Heart right ventricle (tissue), 16 donors: Measurements from ENCODE around the gene AP1M2. TPM values are rescaled to one million over a fixed set of nuclear protein-coding genes. Genes with fewer than 3 reads are reported as not detected.
"Not testable (repeated sequence)": the region's sequence is repeated elsewhere in the genome, so short reads cannot be mapped to it uniquely, and the experiment has no call there.

Experiments used
- ATAC-seq, 8 donors: fragments of 200-7000 bp; cut with Tn5 transposase; one replicate each; pipeline ENCODE4 v1.9.1; 2020; ENCODE audit warnings: mild to moderate bottlenecking in 8 of 8, moderate library complexity in 8 of 8, moderate number of reproducible peaks in 1 of 8
- DNase-seq, 2 donors: peaks; one replicate each; pipeline ENCODE4 v3.0.0-alpha.2; 2020
- H3K27ac ChIP-seq, 10 donors: fragments of 200-600 bp; sonication (generic) in 2 of 10; one replicate each; pipeline versions ENCODE4 v1.5.0 to v1.8.0; 2020 to 2022; ENCODE audit warnings: mild to moderate bottlenecking in 3 of 10
- H3K27me3 ChIP-seq, 7 donors: fragments of 200-600 bp; one replicate each; pipeline ENCODE4 v1.8.0; 2021 to 2022; ENCODE audit warnings: mild to moderate bottlenecking in 2 of 7
- H3K36me3 ChIP-seq, 9 donors: fragments of 200-600 bp; sonication (generic) in 1 of 9; one replicate each; pipeline versions ENCODE4 v1.5.0 to v1.8.0; 2020 to 2022; ENCODE audit warnings: mild to moderate bottlenecking in 2 of 9
- H3K4me1 ChIP-seq, 9 donors: fragments of 200-600 bp; sonication (generic) in 1 of 9; one replicate each; pipeline versions ENCODE4 v1.5.0 to v1.8.0; 2020 to 2022; ENCODE audit warnings: mild to moderate bottlenecking in 4 of 9
- H3K4me3 ChIP-seq, 10 donors: fragments of 200-600 bp; sonication (generic) in 2 of 10; one replicate each; pipeline versions ENCODE4 v1.5.0 to v1.8.0; 2020 to 2022; ENCODE audit warnings: mild to moderate bottlenecking in 7 of 10, moderate library complexity in 2 of 10
- H3K9me3 ChIP-seq, 11 donors: fragments of 200-600 bp in 10 of 11; sonication (generic) in 2 of 11; one replicate each; pipeline versions ENCODE4 v1.5.0 to v1.8.0; 2013 to 2022; ENCODE audit warnings: mild to moderate bottlenecking in 2 of 11, control low read depth in 1 of 11, moderate library complexity in 1 of 11
- WGBS, 2 donors: extraction: QIAGEN DNeasy Blood & Tissue Kit; methylation state at CpG; one replicate each; pipeline ENCODE4 v1.1.7; 2013; ENCODE audit warnings: inconsistent platforms in 1 of 2; 5-methylcytosine and 5-hydroxymethylcytosine counted together
- intact Hi-C, 10 donors: fragments of 100-400 bp; cut with DNase I; formaldehyde crosslinking; loops; one replicate each; pipeline versions ENCODE4 v1.11.1 to v1.14.2; 2022
- microRNA-seq, 2 donors: library from miRNA; unstranded; fragments of <30 nt; microRNA quantifications; one replicate each; pipeline ENCODE4 v1.2.0, GENCODE V29; 2021
- polyA plus RNA-seq, 2 donors: library from polyadenylated mRNA; stranded (reverse); fragments of 200-250 nt; gene quantifications; one replicate each; pipeline ENCODE4 v1.2.3, GENCODE V29; 2013
- total RNA-seq, 10 donors: library from RNA; stranded (reverse); fragmentation: NEBNext Ultra II Directional in 3 of 10; extraction: Animal tissue kit (Norgen Biotek cat#: 25700) in 3 of 10; gene quantifications; one replicate each; pipeline versions ENCODE4 v1.2.1 to v1.2.4, GENCODE V29; 2021 to 2023
- TF ChIP-seq, protein P1 (sequence below), 9 donors: fragments of 200-600 bp; sonication (generic) in 2 of 9; IDR thresholded peaks; one replicate each; pipeline versions ENCODE4 v1.5.0 to v1.8.0; 2021 to 2022; ENCODE audit warnings: antibody characterized with exemption in 9 of 9, mild to moderate bottlenecking in 5 of 9, moderate library complexity in 1 of 9
- donor health status: Arrhythmogenic right ventricular cardiomyopathy.
- donor health status: ischemic (EF 13 %, LVEDD 7.1; RV severe dilation, severe dysfunction).
- donor health status: healthy with polysubstance abuse.
- donor health status: DM: no; HTN: yes; CAD: no.
- donor health status: DM: no; HTN: no; CAD: no.
- donor health status: ischemic (EF 25% LVEDD 6.9; RV normal size, moderate dysfunction).
- donor health status: ischemic (EF 25% LVEDD 5.7; RV mildly dilated, moderate dysfunction).
- donor health status: healthy.
- donor health status: DM: yes; HTN: yes; CAD: no.
- donor health status: Ischemic cardiomyopathy.
- donor health status: ischemic (EF 35%, LVEDD 5.7; RV mildly dilated, moderate dysfunction).
- donor health status: nonischemic (EF 11% LVEDD 7.7; RV severe dilation, severe dysfunction).
- donor health status: DM: yes; HTN: yes; CAD: no.
- donor health status: PGD.
- donor health status: ischemic (EF 29% LVEDD 5.4; RV normal size, mild dysfunction).
- donor health status: nonischemic (EF 23%, LVEDD 6.1; RV moderate dilation, normal function).

Gene AP1M2
- total and polyA plus RNA-seq, 12 donors = not detected

- ATAC-seq (no peak), DNase-seq (no peak)
- H3K27ac ChIP-seq = no peak overlapping the region
- TF ChIP-seq, protein P1, sequence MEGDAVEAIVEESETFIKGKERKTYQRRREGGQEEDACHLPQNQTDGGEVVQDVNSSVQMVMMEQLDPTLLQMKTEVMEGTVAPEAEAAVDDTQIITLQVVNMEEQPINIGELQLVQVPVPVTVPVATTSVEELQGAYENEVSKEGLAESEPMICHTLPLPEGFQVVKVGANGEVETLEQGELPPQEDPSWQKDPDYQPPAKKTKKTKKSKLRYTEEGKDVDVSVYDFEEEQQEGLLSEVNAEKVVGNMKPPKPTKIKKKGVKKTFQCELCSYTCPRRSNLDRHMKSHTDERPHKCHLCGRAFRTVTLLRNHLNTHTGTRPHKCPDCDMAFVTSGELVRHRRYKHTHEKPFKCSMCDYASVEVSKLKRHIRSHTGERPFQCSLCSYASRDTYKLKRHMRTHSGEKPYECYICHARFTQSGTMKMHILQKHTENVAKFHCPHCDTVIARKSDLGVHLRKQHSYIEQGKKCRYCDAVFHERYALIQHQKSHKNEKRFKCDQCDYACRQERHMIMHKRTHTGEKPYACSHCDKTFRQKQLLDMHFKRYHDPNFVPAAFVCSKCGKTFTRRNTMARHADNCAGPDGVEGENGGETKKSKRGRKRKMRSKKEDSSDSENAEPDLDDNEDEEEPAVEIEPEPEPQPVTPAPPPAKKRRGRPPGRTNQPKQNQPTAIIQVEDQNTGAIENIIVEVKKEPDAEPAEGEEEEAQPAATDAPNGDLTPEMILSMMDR (IDR thresholded peaks at IDR 0.05) = no peak
- H3K9me3 ChIP-seq = no peaks in the 10 kb centered on the region
- peaks cover 0 to under 1% (median 0%) of the 10 kb centered on the region in 7 donors for H3K27me3 ChIP-seq
- H3K36me3 ChIP-seq = no peaks in the 10 kb centered on the region
- intact Hi-C loops = no loop called here
- 81 to 87% methylated on average over 1 of the region's 1 CpG for WGBS, 2 donors
- peaks cover 0 to 10% (median 0%) of the 10 kb centered on the region in 9 donors for H3K4me1 ChIP-seq
- no peak overlapping the region for H3K4me3 ChIP-seq
Measured at GRCh38 chr19:10532457-10532856, 54.7 kb downstream of the AP1M2 start.

- H3K9me3 ChIP-seq, H3K4me3 ChIP-seq, H3K27ac ChIP-seq, H3K36me3 ChIP-seq, DNase-seq, H3K4me1 ChIP-seq, ATAC-seq, intact Hi-C loops, H3K27me3 ChIP-seq: not testable (repeated sequence)
- 86 to 88% methylated on average over 8 of the region's 8 CpGs for WGBS, 2 donors
Measured at GRCh38 chr19:10526887-10527286, 60.2 kb downstream of the AP1M2 start.

DNA sequence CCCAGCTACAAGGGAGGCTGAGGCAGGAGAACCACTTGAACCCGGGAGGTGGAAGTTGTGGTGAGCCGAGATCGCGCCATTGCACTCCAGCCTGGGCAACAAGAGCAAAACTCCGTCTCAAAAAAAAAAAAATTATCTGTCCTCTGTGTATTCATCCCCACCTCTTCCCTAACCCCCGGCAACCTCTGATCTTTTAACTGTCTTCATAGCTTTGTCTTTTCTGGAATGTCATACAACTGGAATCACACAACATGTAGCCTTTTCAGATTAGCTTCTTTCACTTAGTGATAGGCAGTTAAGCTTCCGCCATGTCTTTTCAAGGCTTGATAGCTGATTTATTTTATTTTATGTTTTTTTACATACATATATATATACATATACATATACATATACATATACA is 61.5 kb downstream of the AP1M2 start:
- H3K4me1 ChIP-seq = no peaks in the 10 kb centered on the region
- H3K4me3 ChIP-seq = no peak overlapping the region
- H3K27ac ChIP-seq = no peak overlapping the region
- DNase-seq (no peak), ATAC-seq (no peak)
- no peaks in the 10 kb centered on the region for H3K36me3 ChIP-seq
- intact Hi-C loops = loop anchor here in 1 of 10 donors (1.0 kb wide), 1 partner anchor 31 kb away; no protein-coding TSS in a partner anchor
- TF ChIP-seq, protein P1 (IDR thresholded peaks at IDR 0.05) = no peak
- H3K27me3 ChIP-seq = peaks cover 0 to 6% (median 0%) of the 10 kb centered on the region in 7 donors
- 92 to 97% methylated on average over 7 of the region's 7 CpGs for WGBS, 2 donors
- H3K9me3 ChIP-seq = no peaks in the 10 kb centered on the region

- peaks cover 0 to 11% (median 8%) of the 10 kb centered on the region in 9 donors for H3K4me1 ChIP-seq
- no peaks in the 10 kb centered on the region for H3K36me3 ChIP-seq
- H3K27ac ChIP-seq = no peak overlapping the region
- WGBS, 2 donors = 81 to 83% methylated on average over 3 of the region's 3 CpGs
- TF ChIP-seq, protein P1 (IDR thresholded peaks at IDR 0.05) = no peak
- peaks cover 0 to 30% (median 21%) of the 10 kb centered on the region in 7 donors for H3K27me3 ChIP-seq
- ATAC-seq (no peak), DNase-seq (no peak)
- no peak overlapping the region for H3K4me3 ChIP-seq
- intact Hi-C loops = no loop called here
- H3K9me3 ChIP-seq = no peaks in the 10 kb centered on the region
Measured at GRCh38 chr19:10523135-10523636, 63.9 kb downstream of the AP1M2 start.

Small RNA genes lying within 50 kb of the gene (microRNA-seq; reads per million reads assigned to microRNA genes)
- gene MIR1238 = 0 reads per million in 2 donors

Other genes starting within 250 kb of the AP1M2 start
- 10 to 100 TPM; 14.0 to 77.2 (median 17.9) TPM for gene ICAM3, start 247.7 kb downstream of the AP1M2 start, total RNA-seq
- 10 to 100 TPM in 1 of 2 donors, 1 to 10 TPM in 1; 6.1 to 13.1 TPM for gene ICAM3, start 247.7 kb downstream of the AP1M2 start, polyA plus RNA-seq
- 10 to 100 TPM; 37.0 to 80.2 (median 55.8) TPM for gene TYK2, start 206.7 kb downstream of the AP1M2 start, total RNA-seq
- gene TYK2, start 206.7 kb downstream of the AP1M2 start, polyA plus RNA-seq = 100 to 1,000 TPM in 1 of 2 donors, 10 to 100 TPM in 1; 76.3 to 182 TPM
- gene CDC37, start 183.8 kb downstream of the AP1M2 start, total RNA-seq = 100 to 1,000 TPM; 106 to 179 (median 121) TPM
- gene CDC37, start 183.8 kb downstream of the AP1M2 start, polyA plus RNA-seq = 100 to 1,000 TPM; 217 to 422 TPM
- gene PDE4A, start 166.8 kb downstream of the AP1M2 start, total RNA-seq = 10 to 100 TPM; 10.4 to 50.7 (median 17.3) TPM
- 10 to 100 TPM in 1 of 2 donors, 1 to 10 TPM in 1; 3.5 to 14.3 TPM for gene PDE4A, start 166.8 kb downstream of the AP1M2 start, polyA plus RNA-seq
- gene KEAP1, start 84.0 kb downstream of the AP1M2 start, total RNA-seq = 10 to 100 TPM; 51.4 to 84.9 (median 60.0) TPM
- 10 to 100 TPM; 49.1 to 74.5 TPM for gene KEAP1, start 84.0 kb downstream of the AP1M2 start, polyA plus RNA-seq
- gene S1PR5, start 69.9 kb downstream of the AP1M2 start, total RNA-seq = 1 to 10 TPM in 1 of 10 donors, under 1 TPM in 6, not detected in 3; 0.12 to 1.1 (median 0.36) TPM
- gene S1PR5, start 69.9 kb downstream of the AP1M2 start, polyA plus RNA-seq = under 1 TPM; 0.13 to 0.15 TPM
- 10 to 100 TPM; 47.6 to 62.4 (median 54.5) TPM for gene ATG4D, start 43.4 kb downstream of the AP1M2 start, total RNA-seq
- 10 to 100 TPM; 62.0 to 66.2 TPM for gene ATG4D, start 43.4 kb downstream of the AP1M2 start, polyA plus RNA-seq
- gene KRI1, start 21.3 kb downstream of the AP1M2 start, total RNA-seq = 10 to 100 TPM in 6 of 10 donors, 1 to 10 TPM in 4; 8.4 to 14.2 (median 10.3) TPM
- gene KRI1, start 21.3 kb downstream of the AP1M2 start, polyA plus RNA-seq = 10 to 100 TPM; 14.4 to 17.5 TPM
- 10 to 100 TPM in 5 of 10 donors, 1 to 10 TPM in 5; 7.7 to 19.2 (median 10.3) TPM for gene CDKN2D, start 18.3 kb downstream of the AP1M2 start, total RNA-seq
- 10 to 100 TPM in 1 of 2 donors, 1 to 10 TPM in 1; 5.7 to 25.6 TPM for gene CDKN2D, start 18.3 kb downstream of the AP1M2 start, polyA plus RNA-seq
- 100 to 1,000 TPM in 4 of 10 donors, 10 to 100 TPM in 6; 82.5 to 114 (median 96.7) TPM for gene SLC44A2, start 38.2 kb upstream of the AP1M2 start, total RNA-seq
- gene SLC44A2, start 38.2 kb upstream of the AP1M2 start, polyA plus RNA-seq = 10 to 100 TPM; 56.2 to 65.8 TPM
- 100 to 1,000 TPM; 102 to 129 (median 112) TPM for gene ILF3, start 67.0 kb upstream of the AP1M2 start, total RNA-seq
- 10 to 100 TPM; 68.1 to 90.3 TPM for gene ILF3, start 67.0 kb upstream of the AP1M2 start, polyA plus RNA-seq
- gene QTRT1, start 114.1 kb upstream of the AP1M2 start, total RNA-seq = 10 to 100 TPM; 24.3 to 33.1 (median 26.5) TPM
- 10 to 100 TPM; 43.6 to 92.3 TPM for gene QTRT1, start 114.1 kb upstream of the AP1M2 start, polyA plus RNA-seq
- gene DNM2, start 130.8 kb upstream of the AP1M2 start, total RNA-seq = 100 to 1,000 TPM; 118 to 206 (median 135) TPM
- 100 to 1,000 TPM in 1 of 2 donors, 10 to 100 TPM in 1; 78.9 to 110 TPM for gene DNM2, start 130.8 kb upstream of the AP1M2 start, polyA plus RNA-seq
- gene TMED1, start 248.9 kb upstream of the AP1M2 start, total RNA-seq = 10 to 100 TPM; 25.9 to 38.6 (median 32.9) TPM
- 10 to 100 TPM; 40.4 to 88.6 TPM for gene TMED1, start 248.9 kb upstream of the AP1M2 start, polyA plus RNA-seq